Activated T-cell treated with anti-CD3 and anti-CD28 coated beads, Interleukin-2, amount 50 U/mL, for 72 hours (primary cell): ENCODE measurements around the gene CA4. TPM values are rescaled to one million over a fixed set of nuclear protein-coding genes. Genes with fewer than 3 reads are reported as not detected.
A peak's percentile ranks its signal among the peaks of the same experiment; 100 is the strongest.
"Not testable (repeated sequence)": the region's sequence is repeated elsewhere in the genome, so short reads cannot be mapped to it uniquely, and the experiment has no call there.

Experiments
- ATAC-seq, 2 donors: fragments of 150-1000 bp; cut with Tn5 transposase; replicated peaks in 1 of 2; 2 replicates each; pipeline ENCODE4 v1.10.0; 2021; ENCODE audit warnings: moderate library complexity in 2 of 2, mild to moderate bottlenecking in 1 of 2
- DNase-seq, 2 donors: peaks; one replicate each; pipeline ENCODE4 v3.0.0; 2021 to 2022; ENCODE audit warnings: mixed read lengths in 1 of 2
- H3K27ac Mint-ChIP-seq: one replicate; pipeline ENCODE4 v1.8.0; 2022; ENCODE audit warnings: mild to moderate bottlenecking, moderate library complexity, mixed read lengths
- H3K27me3 Mint-ChIP-seq: one replicate; pipeline ENCODE4 v1.8.0; 2022; ENCODE audit warnings: low read depth, mixed read lengths
- H3K36me3 Mint-ChIP-seq, 2 donors: one replicate each; pipeline ENCODE4 v1.8.0; 2022; ENCODE audit warnings: mixed read lengths in 2 of 2, mild to moderate bottlenecking in 1 of 2; ENCODE audit not compliant: insufficient read depth in 2 of 2
- H3K4me1 Mint-ChIP-seq: one replicate; pipeline ENCODE4 v1.8.0; 2022; ENCODE audit warnings: low read depth, mixed read lengths
- H3K4me3 Mint-ChIP-seq, 2 donors: one replicate each; pipeline ENCODE4 v1.8.0; 2022; ENCODE audit warnings: mild to moderate bottlenecking in 2 of 2, mixed read lengths in 2 of 2, moderate library complexity in 2 of 2
- H3K9me3 Mint-ChIP-seq, 2 donors: one replicate each; pipeline ENCODE4 v1.8.0; 2022; ENCODE audit warnings: mixed read lengths in 2 of 2
- total RNA-seq, 2 donors: library from RNA; stranded (reverse); gene quantifications; one replicate each; pipeline ENCODE4 v1.2.3, GENCODE V29; 2022

Gene CA4
- total RNA-seq, 2 donors from 2014 or later, result not detected

- no peak overlapping the region for H3K4me3 Mint-ChIP-seq
- DNase-seq (no peak), ATAC-seq (peak in 1 of 2 donors; percentile 28)
Measured at GRCh38 chr17:60165223-60165622, 15.4 kb downstream of the CA4 start.

GRCh38 chr17:60165971-60166370, 16.2 kb downstream of the CA4 start:
- peaks cover 9% of the 10 kb centered on the region for H3K27me3 Mint-ChIP-seq
- peak overlapping the region; percentile 36 for H3K27ac Mint-ChIP-seq
- H3K4me3 Mint-ChIP-seq, result no peak overlapping the region
- no peaks in the 10 kb centered on the region for H3K9me3 Mint-ChIP-seq
- peaks cover 0 to 1% of the 10 kb centered on the region in 2 donors for H3K36me3 Mint-ChIP-seq
- DNase-seq (peak in 1 of 2 donors; percentile 24), ATAC-seq (peak; percentile 40 to 51)
- peaks cover 40% of the 10 kb centered on the region for H3K4me1 Mint-ChIP-seq

More at GRCh38 chr17:60165223-60165622, 15.4 kb downstream of the CA4 start:
- no peaks in the 10 kb centered on the region for H3K9me3 Mint-ChIP-seq
- no peak overlapping the region for H3K27ac Mint-ChIP-seq
- peaks cover 35% of the 10 kb centered on the region for H3K4me1 Mint-ChIP-seq
- no peaks in the 10 kb centered on the region for H3K36me3 Mint-ChIP-seq
- H3K27me3 Mint-ChIP-seq, result peaks cover 14% of the 10 kb centered on the region

DNA sequence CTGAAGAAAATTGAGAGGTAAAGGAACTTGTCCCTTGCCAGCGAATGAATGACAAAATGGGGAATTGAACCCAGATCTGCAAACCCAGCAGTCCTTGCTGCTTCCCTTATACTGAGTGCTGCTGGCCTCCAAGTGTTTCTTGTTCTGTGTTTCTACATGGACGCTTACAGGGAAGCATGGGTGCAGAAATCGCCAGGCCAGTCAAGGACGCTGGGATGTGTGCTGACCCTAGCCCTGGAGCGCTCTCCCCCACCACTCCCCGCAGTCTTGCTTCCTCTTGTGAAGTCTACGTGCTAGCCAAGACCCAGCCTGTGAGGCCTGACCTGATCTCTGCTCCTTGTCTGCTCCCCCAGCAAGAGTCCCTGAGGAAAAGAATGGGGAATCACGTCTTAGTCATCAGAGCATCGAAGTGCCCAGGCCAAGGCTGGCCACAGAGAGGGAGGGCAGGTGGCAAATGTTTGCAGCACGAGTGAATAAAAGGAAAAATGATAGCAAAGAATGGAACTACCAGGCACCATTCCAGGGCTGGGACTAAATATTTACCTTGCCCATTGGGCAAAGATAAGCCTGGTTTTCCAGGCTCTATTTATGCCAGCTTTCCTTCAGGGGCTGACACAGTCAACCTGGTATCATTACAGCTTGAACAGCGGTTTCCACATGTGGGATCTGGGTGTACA, 17.4 kb downstream of the CA4 start:
- no peak for ATAC-seq
- no peaks in the 10 kb centered on the region for H3K9me3 Mint-ChIP-seq
- peaks cover 38% of the 10 kb centered on the region for H3K4me1 Mint-ChIP-seq
- H3K27me3 Mint-ChIP-seq, result peaks cover 3% of the 10 kb centered on the region
- no peak overlapping the region for H3K27ac Mint-ChIP-seq
- peaks cover 0 to 1% of the 10 kb centered on the region in 2 donors for H3K36me3 Mint-ChIP-seq
- no peak overlapping the region for H3K4me3 Mint-ChIP-seq
- no peak for DNase-seq

- Mint-ChIP-seq H3K4me1 (peaks cover 41% of the 10 kb centered on the region), H3K9me3 (no peaks in the 10 kb centered on the region), H3K36me3 (peaks cover 0 to 1% of the 10 kb centered on the region in 2 donors), H3K27ac (no peak overlapping the region), H3K4me3 (no peak overlapping the region), H3K27me3 (no peaks in the 10 kb centered on the region)
- ATAC-seq (no peak), DNase-seq (no peak)
Measured at GRCh38 chr17:60168654-60169053, 18.9 kb downstream of the CA4 start.

DNA sequence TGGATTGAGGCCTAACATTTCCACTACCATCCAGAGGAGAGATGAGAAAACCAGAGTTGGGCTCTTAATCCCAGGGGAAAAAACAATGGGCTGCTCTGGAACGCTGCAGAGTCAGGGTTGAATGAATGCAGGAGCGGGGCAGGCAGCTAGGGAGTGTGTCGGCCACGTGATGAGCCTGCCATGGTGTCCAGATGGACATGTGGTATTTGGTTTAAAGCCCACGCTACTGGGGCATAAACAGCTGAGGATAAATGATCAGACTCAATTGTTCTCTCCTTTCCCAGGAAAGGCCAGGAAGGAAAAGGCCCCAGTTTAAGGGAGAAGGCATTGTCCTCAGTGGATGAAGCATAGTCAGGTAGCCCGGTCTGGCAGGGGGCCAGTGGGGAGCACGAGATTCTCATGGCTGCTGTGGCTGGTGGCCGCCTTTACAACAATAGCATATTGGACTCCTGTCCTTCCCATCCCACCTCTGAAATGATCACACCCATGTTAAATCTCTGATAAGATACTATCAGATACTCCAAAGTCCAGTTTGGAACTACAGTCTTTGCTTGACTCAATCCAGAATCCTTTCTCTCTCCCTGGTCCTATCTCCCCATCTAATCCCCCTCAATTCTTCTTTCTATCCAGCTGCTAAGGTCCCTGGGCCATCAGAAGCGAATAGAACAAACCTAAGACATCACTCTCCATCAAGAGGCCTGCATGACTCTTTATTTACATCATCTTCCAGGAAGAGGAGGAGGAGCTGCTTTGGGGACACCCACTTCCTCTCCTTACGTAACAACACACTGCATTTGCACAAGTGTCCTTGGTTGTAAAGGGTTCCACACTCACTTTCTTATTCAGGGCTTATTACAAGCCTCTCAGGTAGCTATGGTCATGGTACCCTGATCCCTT, 20.4 kb downstream of the CA4 start:
- ATAC-seq, result peak; percentile 65 to 76
- Mint-ChIP-seq H3K9me3 (no peaks in the 10 kb centered on the region), H3K4me3 (peak overlapping the region; percentile 67 to 68), H3K36me3 (peaks cover 0 to 1% of the 10 kb centered on the region in 2 donors), H3K4me1 (peaks cover 42% of the 10 kb centered on the region), H3K27me3 (no peaks in the 10 kb centered on the region), H3K27ac (peak overlapping the region; percentile 88)
- peak; percentile 21 to 43 for DNase-seq

DNA sequence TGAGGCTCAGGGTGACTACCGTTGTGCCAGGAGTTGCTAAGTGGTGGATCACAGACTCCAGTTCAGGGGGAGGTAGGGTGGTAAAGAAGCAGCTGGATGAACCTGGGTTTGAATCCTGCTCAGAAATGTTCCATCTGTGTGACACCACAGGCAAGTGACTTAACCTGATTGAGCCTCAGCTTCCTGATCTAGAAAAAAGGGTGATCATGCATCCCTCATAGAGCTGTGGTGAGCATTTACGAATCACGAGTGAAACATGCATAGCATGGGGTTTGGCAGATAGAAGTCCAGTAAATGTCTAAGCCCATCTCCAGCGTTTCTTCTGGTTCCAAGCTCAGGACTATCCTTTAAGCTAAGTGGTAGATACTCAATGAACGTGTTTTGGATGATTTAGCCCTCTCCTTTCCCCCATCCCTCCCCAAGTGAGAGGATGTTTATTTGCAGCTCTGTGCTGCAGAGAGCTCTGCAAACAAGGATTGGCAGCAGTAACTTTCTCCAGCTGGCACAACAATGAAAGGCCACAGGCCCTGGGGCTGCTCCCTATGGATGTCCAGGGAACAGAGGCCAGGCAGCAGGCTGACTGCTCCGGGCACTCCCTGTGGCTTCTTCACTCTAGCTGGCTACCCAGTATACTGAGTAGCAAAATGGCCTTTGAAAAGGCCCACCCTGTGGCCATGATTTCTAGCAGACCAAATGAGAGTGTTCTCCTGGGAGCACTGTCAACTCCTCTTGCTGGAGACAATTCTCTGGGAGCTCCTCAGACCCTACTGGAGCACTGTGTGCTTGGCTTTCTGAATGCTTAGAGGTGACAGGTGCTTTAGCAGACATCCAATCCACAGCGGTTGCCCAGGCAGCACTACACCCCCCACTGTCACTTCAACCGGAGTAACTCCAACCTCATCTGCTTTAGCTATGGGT, 21.3 kb downstream of the CA4 start:
- peak overlapping the region; percentile 88 for H3K27ac Mint-ChIP-seq
- no peaks in the 10 kb centered on the region for H3K9me3 Mint-ChIP-seq
- ATAC-seq, result peak; percentile 40 to 49
- no peaks in the 10 kb centered on the region for H3K27me3 Mint-ChIP-seq
- H3K36me3 Mint-ChIP-seq, result peaks cover 0 to 1% of the 10 kb centered on the region in 2 donors
- H3K4me3 Mint-ChIP-seq, result peak overlapping the region; percentile 67 to 68
- H3K4me1 Mint-ChIP-seq, result peaks cover 34% of the 10 kb centered on the region
- DNase-seq, result no peak

DNA sequence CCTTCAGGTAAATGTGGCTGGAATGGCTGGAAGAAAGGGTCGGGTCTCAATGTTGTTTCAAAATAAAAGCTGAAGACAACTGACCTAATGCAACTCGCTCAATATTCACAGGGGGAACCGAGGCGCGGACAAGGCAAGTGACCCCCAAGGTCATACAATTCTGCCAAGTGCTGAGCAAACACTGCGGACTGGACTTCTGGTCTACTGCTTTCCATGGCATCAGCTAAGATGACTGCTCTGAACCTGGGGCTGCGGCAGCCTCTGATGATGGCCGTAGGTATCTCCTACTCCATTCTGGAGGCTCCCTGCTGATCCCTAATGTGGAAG, 21.9 kb downstream of the CA4 start:
- Mint-ChIP-seq H3K27ac (no peak overlapping the region), H3K4me3 (no peak overlapping the region), H3K9me3 (no peaks in the 10 kb centered on the region), H3K36me3 (peaks cover 0 to 1% of the 10 kb centered on the region in 2 donors), H3K4me1 (peaks cover 29% of the 10 kb centered on the region), H3K27me3 (no peaks in the 10 kb centered on the region)
- DNase-seq, result no peak
- ATAC-seq, result no peak

- Mint-ChIP-seq H3K9me3 (no peaks in the 10 kb centered on the region), H3K4me1 (peaks cover 29% of the 10 kb centered on the region), H3K27ac (peak overlapping the region; percentile 0), H3K36me3 (peaks cover 0 to 1% of the 10 kb centered on the region in 2 donors), H3K4me3 (no peak overlapping the region), H3K27me3 (no peaks in the 10 kb centered on the region)
- peak in 1 of 2 donors; percentile 21 for ATAC-seq
- DNase-seq, result no peak
Measured at GRCh38 chr17:60173304-60173819, 23.6 kb downstream of the CA4 start.

- ATAC-seq (no peak), DNase-seq (no peak)
- H3K4me1 Mint-ChIP-seq, result peaks cover 24% of the 10 kb centered on the region
- no peak overlapping the region for H3K27ac Mint-ChIP-seq
- no peaks in the 10 kb centered on the region for H3K9me3 Mint-ChIP-seq
- H3K27me3 Mint-ChIP-seq, result no peaks in the 10 kb centered on the region
- no peak overlapping the region for H3K4me3 Mint-ChIP-seq
- peaks cover 0 to 1% of the 10 kb centered on the region in 2 donors for H3K36me3 Mint-ChIP-seq
Measured at GRCh38 chr17:60174035-60174434, 24.3 kb downstream of the CA4 start.

DNA sequence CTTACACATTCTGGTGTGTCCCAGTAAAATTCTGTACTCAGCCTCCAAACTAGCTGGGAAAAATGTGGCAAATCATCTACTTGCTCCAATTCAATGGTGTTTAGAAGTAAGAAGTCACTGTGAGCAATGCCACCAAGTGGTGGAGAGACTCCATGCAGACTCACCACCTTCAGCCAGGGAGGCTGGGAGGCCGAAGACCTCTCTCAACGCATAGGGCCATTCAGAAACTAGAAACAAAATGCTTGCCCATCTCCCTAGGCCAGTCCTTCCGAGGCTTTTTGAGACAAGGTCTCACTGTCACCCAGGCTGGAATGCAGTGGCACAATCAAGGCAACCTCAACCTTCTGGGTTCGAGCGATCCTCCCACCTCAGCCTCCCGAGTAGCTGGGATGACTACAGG, 25.0 kb downstream of the CA4 start:
- DNase-seq, ATAC-seq, H3K36me3 Mint-ChIP-seq, H3K27ac Mint-ChIP-seq, H3K9me3 Mint-ChIP-seq, H3K27me3 Mint-ChIP-seq, H3K4me3 Mint-ChIP-seq: not testable (repeated sequence)
- peaks cover 21% of the 10 kb centered on the region for H3K4me1 Mint-ChIP-seq

DNA sequence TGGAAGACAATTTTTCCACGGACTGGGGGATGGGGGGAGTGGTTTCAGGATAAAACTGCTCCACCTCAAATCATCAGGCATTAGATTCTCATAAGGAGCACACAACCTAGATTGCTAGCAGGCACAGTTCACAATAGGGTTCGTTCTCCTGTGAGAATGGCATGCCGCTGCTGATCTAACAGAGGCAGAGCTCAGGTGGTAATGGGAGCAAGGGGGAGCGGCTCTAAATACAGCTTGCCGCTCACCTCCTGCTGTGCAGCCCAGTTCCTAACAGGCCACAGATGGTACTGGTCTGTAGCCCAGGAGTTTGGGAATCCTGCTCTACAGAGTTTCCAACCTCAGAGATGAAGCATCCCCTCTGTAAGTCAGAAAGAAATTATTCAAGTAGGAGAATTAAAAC, 27.0 kb downstream of the CA4 start:
- not testable (repeated sequence) for H3K36me3 Mint-ChIP-seq, H3K4me3 Mint-ChIP-seq, H3K27me3 Mint-ChIP-seq, ATAC-seq, H3K9me3 Mint-ChIP-seq, H3K27ac Mint-ChIP-seq, DNase-seq, H3K4me1 Mint-ChIP-seq

- H3K27me3 Mint-ChIP-seq, H3K4me1 Mint-ChIP-seq, DNase-seq, H3K4me3 Mint-ChIP-seq, H3K36me3 Mint-ChIP-seq, H3K9me3 Mint-ChIP-seq, ATAC-seq: not testable (repeated sequence)
- H3K27ac Mint-ChIP-seq, result peak overlapping the region; percentile 46
Measured at GRCh38 chr17:60178180-60178579, 28.4 kb downstream of the CA4 start.
